A673 (cell line): ENCODE measurements around the gene AKIRIN1. TPM values are rescaled to one million over a fixed set of nuclear protein-coding genes. Genes with fewer than 3 reads are reported as not detected.

ENCODE experiments used
- BruUV-seq: library from RNA; stranded (reverse); fragments of 400-500 nt; replicated peaks from 2 replicates; lab custom pipeline; 2021; lab: Mats Ljungman, UMichigan
- CTCF ChIA-PET: fragments of 300-600 bp; sonication (Branson Sonifier 250); formaldehyde crosslinking; loops from one replicate; lab custom pipeline; 2022; ENCODE audit warnings: antibody characterized with exemption; lab: Charles Lee
- POLR2A ChIA-PET: fragments of 300-600 bp; sonication (Branson Sonifier 250); formaldehyde crosslinking; loops from one replicate; lab custom pipeline; 2022; ENCODE audit warnings: antibody characterized with exemption; ENCODE audit not compliant: low non-redundant PET; lab: Charles Lee
- DNase-seq: peaks from one replicate; pipeline ENCODE4 v3.0.0-alpha.2; 2015; ENCODE audit warnings: low spot score
- H3K27ac ChIP-seq: fragments of 200-600 bp; sonication (generic); 2 replicates; pipeline ENCODE4 v1.5.1; 2016; ENCODE audit warnings: mixed run types, low read depth, mild to moderate bottlenecking, mixed read lengths, antibody characterized with exemption, low read length; ENCODE audit not compliant: poor library complexity, severe bottlenecking
- H3K27me3 ChIP-seq: fragments of 200-600 bp; sonication (generic); replicated peaks from 2 replicates; pipeline ENCODE4 v1.6.1; 2017; ENCODE audit warnings: mixed run types, low read depth, mild to moderate bottlenecking, mixed read lengths, antibody characterized with exemption, low read length; ENCODE audit not compliant: insufficient read depth, poor library complexity
- H3K36me3 ChIP-seq: fragments of 200-600 bp; sonication (generic); 2 replicates; pipeline ENCODE4 v1.6.1; 2016; ENCODE audit warnings: mixed run types, mild to moderate bottlenecking, mixed read lengths, antibody characterized with exemption, low read length; ENCODE audit not compliant: insufficient read depth, poor library complexity, severe bottlenecking
- H3K4me1 ChIP-seq: fragments of 200-600 bp; sonication (generic); 2 replicates; pipeline ENCODE4 v1.6.1; 2017; ENCODE audit warnings: mixed run types, mild to moderate bottlenecking, mixed read lengths, antibody characterized with exemption, low read length; ENCODE audit not compliant: insufficient read depth, poor library complexity, severe bottlenecking
- H3K4me3 ChIP-seq: fragments of 200-600 bp; sonication (generic); 2 replicates; pipeline ENCODE4 v1.5.1; 2016; ENCODE audit warnings: low read depth, mixed run types, mild to moderate bottlenecking, mixed read lengths, low read length; ENCODE audit not compliant: poor library complexity, severe bottlenecking
- H3K9me3 ChIP-seq: fragments of 200-600 bp; sonication (generic); 2 replicates; pipeline ENCODE4 v1.6.1; 2016; ENCODE audit warnings: mixed run types, low read depth, mild to moderate bottlenecking, mixed read lengths, antibody characterized with exemption, low read length; ENCODE audit not compliant: poor library complexity, severe bottlenecking
- EZH2 ChIP-seq: fragments of 200-600 bp; sonication (generic); IDR thresholded peaks from 2 replicates; pipeline ENCODE4 v1.6.1; 2017; ENCODE audit warnings: borderline replicate concordance, low read depth, mild to moderate bottlenecking, mixed read lengths, antibody characterized with exemption, low read length; ENCODE audit not compliant: poor library complexity, severe bottlenecking
- intact Hi-C: fragments of 100-400 bp; cut with micrococcal nuclease; formaldehyde crosslinking; loops from one replicate; pipeline ENCODE4 v1.10.0; 2022; ENCODE audit not compliant: unreplicated experiment
- total RNA-seq: library from RNA; stranded (reverse); gene quantifications from 2 replicates; pipeline ENCODE4 v1.2.3, GENCODE V29; 2021
- TF ChIP-seq, protein P1 (sequence below): fragments of 300-800, 200-600 bp; sonication (generic); conservative IDR thresholded peaks from 2 replicates; pipeline ENCODE4 v1.5.1; 2017; ENCODE audit warnings: low read depth, mild to moderate bottlenecking, antibody characterized with exemption, low read length, moderate library complexity, mixed read lengths

The AKIRIN1 gene
- total RNA-seq, 1 experiment from 2014 or later: 87.0 TPM

DNA sequence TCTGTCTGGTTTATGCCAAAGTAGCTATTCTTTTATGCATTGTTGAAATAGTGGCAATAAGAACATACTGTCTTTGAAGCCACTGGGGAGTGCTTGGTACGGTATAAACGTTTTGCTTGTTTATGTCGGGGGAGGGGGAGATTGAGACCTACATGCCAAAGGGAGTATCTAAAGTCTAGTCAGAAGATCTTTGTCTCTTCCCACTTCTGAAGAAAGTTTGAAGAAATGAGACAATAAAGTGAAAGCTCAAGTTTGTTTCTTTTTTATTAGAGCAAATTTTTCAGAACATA, 6.8 kb downstream of the AKIRIN1 start:
- peaks cover 12% of the 10 kb centered on the region for H3K4me1 ChIP-seq
- TF ChIP-seq EZH2: no peak
- TF ChIP-seq, protein P1, sequence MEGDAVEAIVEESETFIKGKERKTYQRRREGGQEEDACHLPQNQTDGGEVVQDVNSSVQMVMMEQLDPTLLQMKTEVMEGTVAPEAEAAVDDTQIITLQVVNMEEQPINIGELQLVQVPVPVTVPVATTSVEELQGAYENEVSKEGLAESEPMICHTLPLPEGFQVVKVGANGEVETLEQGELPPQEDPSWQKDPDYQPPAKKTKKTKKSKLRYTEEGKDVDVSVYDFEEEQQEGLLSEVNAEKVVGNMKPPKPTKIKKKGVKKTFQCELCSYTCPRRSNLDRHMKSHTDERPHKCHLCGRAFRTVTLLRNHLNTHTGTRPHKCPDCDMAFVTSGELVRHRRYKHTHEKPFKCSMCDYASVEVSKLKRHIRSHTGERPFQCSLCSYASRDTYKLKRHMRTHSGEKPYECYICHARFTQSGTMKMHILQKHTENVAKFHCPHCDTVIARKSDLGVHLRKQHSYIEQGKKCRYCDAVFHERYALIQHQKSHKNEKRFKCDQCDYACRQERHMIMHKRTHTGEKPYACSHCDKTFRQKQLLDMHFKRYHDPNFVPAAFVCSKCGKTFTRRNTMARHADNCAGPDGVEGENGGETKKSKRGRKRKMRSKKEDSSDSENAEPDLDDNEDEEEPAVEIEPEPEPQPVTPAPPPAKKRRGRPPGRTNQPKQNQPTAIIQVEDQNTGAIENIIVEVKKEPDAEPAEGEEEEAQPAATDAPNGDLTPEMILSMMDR: no peak
- H3K36me3 ChIP-seq: peaks cover 78% of the 10 kb centered on the region
- POLR2A ChIA-PET: interaction anchor here (0.6 kb wide), 1 partner anchor 658 kb away, joined by 3 read pairs; no protein-coding TSS in a partner anchor
- H3K4me3 ChIP-seq: no peak overlapping the region
- H3K27me3 ChIP-seq: no peaks in the 10 kb centered on the region
- CTCF ChIA-PET: no interaction called here
- no peaks in the 10 kb centered on the region for H3K9me3 ChIP-seq
- no TSS peak for BruUV-seq
- DNase-seq: no peak
- H3K27ac ChIP-seq: peak overlapping the region; percentile 53
- intact Hi-C loops: no loop called here

DNA sequence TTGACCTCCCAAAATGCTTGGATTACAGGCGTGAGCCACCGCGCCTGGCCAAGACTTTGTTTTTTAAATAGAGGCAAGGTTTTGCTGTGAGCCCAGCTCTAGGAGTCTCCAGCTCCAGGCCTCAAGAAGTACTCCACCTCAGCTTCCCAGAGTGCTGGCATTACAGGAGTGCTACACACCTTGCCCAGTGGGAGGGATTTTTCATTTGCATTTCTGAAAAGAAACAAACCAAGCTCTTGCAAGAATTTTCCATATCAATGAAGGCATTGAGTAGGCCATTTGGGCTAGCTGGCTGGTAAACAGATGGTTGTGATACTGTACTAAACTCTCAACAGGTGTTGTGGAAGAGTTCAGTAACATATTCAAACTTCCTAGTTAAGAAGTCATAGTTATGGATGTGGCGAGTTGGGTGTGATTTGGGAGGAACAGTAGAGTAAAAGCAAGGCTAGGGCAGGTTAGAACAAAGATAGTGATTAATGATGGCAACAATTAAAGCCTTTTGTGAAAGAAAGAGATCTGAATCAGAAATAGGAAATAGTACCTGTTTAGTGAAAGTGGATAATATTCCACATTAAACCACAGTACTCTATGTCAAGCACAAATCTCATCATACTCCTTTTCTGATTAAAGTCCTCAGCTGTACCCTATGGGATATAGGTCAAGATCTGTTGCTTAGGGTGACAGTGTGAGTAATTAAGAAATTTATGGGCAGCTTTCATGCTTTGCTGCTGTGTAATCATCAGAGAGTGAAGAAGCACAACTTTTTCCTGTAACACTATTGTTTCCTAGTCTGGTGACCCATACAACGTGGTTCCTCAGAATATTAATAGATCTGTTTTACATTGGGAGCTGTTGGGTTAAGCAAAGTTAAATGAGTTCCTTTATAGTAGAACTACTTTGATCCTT, 10.7 kb downstream of the AKIRIN1 start:
- Histone ChIP-seq H3K27me3 (no peaks in the 10 kb centered on the region), H3K27ac (peak overlapping the region; percentile 23), H3K4me3 (no peak overlapping the region), H3K9me3 (no peaks in the 10 kb centered on the region), H3K36me3 (peaks cover 91% of the 10 kb centered on the region), H3K4me1 (peaks cover 9% of the 10 kb centered on the region)
- no peak for DNase-seq
- TF ChIP-seq EZH2: no peak
- TF ChIP-seq, protein P1: no peak
- POLR2A ChIA-PET: no interaction called here
- CTCF ChIA-PET: no interaction called here
- no TSS peak for BruUV-seq
- intact Hi-C loops: no loop called here

DNA sequence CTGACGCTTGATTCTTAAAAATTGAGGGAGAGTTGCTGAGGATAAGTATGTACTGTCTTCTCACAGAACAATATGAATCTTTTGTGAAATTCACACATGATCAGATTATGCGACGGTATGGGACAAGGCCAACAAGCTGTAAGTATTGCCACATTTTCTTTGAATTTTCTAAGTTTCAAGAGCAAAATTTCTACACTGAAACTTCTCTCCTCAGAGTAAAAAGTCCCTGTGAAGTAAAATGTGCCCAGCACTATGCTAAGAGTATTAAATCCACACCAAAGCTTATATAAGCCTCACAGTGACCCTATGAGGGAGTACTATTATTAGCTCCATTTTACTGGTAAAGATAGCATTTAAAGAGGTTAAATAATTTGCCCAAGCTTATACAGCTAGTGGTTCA, 12.2 kb downstream of the AKIRIN1 start:
- CTCF ChIA-PET: no interaction called here
- TF ChIP-seq EZH2: no peak
- TF ChIP-seq, protein P1: no peak
- no peak for DNase-seq
- Histone ChIP-seq H3K4me3 (no peak overlapping the region), H3K36me3 (peaks cover 98% of the 10 kb centered on the region), H3K4me1 (no peaks in the 10 kb centered on the region), H3K27me3 (no peaks in the 10 kb centered on the region), H3K9me3 (no peaks in the 10 kb centered on the region), H3K27ac (no peak overlapping the region)
- POLR2A ChIA-PET: no interaction called here
- intact Hi-C loops: no loop called here
- no TSS peak for BruUV-seq
